BE2C (cell line): ENCODE measurements around the gene KCNS1.

ENCODE experiments used
- DNase-seq: peaks from one replicate; pipeline ENCODE4 v3.0.0-alpha.2; 2020
- H3K27me3 ChIP-seq: fragments of 250-450 bp; sonication (Bioruptor Pico); 2 replicates; pipeline ENCODE4 v1.5.1; 2020; ENCODE audit warnings: mild to moderate bottlenecking
- H3K36me3 ChIP-seq: fragments of 250-450 bp; sonication (Bioruptor Pico); 2 replicates; pipeline ENCODE4 v1.5.1; 2020; ENCODE audit warnings: mild to moderate bottlenecking
- H3K4me1 ChIP-seq: fragments of 250-450 bp; sonication (Bioruptor Pico); 2 replicates; pipeline ENCODE4 v1.5.1; 2020
- H3K4me3 ChIP-seq: 2 replicates; pipeline ENCODE4 v1.5.1; 2011; ENCODE audit warnings: low read depth, low read length
- H3K9me3 ChIP-seq: fragments of 250-450 bp; sonication (Bioruptor Pico); 2 replicates; pipeline ENCODE4 v1.5.1; 2020
- TF ChIP-seq, protein P1 (sequence below): IDR thresholded peaks from 2 replicates; pipeline ENCODE4 v1.5.1; 2012; ENCODE audit warnings: mild to moderate bottlenecking, low read depth, low read length

KCNS1 gene

DNA sequence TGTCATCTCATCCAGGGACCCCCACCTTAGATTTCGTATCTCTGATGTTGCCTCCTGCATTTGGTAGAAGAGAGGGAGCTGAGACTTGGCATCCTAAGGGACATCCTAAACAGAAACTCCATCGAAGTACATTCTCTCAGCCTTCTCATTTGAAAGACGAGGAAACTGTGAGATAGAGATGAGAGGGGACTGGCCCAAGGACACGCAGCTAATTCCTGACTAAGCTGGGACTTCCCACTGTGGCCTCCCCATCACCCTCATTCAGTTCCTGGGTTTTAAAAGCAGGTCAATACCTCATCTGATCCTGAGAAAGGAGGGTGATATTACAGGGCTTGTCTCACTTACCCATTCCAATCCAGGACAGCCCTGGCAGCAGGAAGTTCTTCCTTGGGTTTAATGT is 14.9 kb upstream of the KCNS1 start:
- no peaks in the 10 kb centered on the region for H3K4me1 ChIP-seq
- DNase-seq, result no peak
- H3K36me3 ChIP-seq, result no peaks in the 10 kb centered on the region
- H3K9me3 ChIP-seq, result no peaks in the 10 kb centered on the region
- peaks cover 21% of the 10 kb centered on the region for H3K27me3 ChIP-seq
- H3K4me3 ChIP-seq, result no peak overlapping the region
- TF ChIP-seq, protein P1, sequence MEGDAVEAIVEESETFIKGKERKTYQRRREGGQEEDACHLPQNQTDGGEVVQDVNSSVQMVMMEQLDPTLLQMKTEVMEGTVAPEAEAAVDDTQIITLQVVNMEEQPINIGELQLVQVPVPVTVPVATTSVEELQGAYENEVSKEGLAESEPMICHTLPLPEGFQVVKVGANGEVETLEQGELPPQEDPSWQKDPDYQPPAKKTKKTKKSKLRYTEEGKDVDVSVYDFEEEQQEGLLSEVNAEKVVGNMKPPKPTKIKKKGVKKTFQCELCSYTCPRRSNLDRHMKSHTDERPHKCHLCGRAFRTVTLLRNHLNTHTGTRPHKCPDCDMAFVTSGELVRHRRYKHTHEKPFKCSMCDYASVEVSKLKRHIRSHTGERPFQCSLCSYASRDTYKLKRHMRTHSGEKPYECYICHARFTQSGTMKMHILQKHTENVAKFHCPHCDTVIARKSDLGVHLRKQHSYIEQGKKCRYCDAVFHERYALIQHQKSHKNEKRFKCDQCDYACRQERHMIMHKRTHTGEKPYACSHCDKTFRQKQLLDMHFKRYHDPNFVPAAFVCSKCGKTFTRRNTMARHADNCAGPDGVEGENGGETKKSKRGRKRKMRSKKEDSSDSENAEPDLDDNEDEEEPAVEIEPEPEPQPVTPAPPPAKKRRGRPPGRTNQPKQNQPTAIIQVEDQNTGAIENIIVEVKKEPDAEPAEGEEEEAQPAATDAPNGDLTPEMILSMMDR, result no peak

DNA sequence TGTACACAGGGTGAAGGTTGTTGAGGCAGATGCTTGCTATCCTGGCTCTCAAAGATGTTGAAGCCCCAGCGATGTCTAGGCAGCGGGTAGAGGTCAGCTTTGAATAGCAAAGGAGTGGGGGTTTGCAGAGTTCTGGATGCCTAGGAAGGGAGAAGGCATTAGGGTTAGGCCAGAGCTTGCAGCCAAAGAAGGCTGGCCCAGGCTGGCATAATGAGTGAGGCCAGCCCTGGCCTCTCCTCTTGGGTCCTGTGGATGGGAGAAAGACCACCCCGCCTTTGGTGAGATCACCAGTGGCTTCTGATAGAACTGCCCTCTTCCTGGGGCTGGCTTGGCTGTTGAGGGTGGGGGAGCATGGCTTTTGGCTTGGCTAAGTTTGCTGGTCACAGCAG is 14.5 kb upstream of the KCNS1 start:
- no peaks in the 10 kb centered on the region for H3K4me1 ChIP-seq
- peaks cover 19% of the 10 kb centered on the region for H3K27me3 ChIP-seq
- DNase-seq, result no peak
- TF ChIP-seq, protein P1, result no peak
- no peaks in the 10 kb centered on the region for H3K9me3 ChIP-seq
- no peaks in the 10 kb centered on the region for H3K36me3 ChIP-seq
- H3K4me3 ChIP-seq, result no peak overlapping the region

DNA sequence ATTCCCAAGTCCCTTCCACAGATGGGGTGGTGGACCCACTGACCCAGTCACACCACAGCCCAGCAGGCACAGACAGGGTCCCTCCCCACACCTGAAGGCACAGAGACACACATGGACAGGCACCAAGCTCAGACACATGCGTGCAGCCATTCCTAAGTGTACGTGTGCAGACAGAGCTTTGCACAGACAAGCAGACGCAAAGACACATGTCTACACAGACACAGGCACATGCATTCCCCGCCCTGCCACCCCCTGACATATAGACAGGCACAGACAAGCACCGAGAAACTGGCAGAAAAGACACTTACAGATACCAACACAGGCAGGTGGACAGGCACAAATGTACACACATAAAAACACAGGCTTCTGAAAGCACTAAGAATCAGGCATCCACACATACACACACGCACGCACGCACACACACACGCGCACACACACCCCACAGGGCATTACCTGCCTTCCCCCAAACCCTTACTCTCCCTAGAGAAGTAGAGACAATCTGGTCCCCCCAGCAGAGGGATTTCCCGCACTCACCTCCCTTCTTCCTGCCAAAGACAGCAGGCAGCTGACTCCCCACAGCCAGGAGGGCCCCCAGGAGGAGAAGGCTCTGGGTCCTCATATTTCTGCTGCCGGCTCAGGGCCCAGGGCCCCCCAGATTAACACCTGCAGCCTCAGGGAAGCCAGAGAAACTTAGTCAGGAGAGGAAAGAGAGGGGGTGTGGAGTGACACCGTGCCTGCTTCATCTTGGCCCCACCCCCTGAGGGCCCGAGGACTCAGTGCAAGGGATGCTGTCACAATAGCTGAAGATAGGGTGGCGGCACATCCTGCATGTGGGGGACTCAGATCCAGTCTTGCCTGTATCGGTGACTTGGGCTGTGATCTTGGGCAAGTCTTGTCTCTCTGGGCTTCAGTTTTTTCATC is 13.8 kb upstream of the KCNS1 start, which contains the start of gene WFDC5:
Gene WFDC5 (minus strand): TSS at position 710 of the 921 bp plus-strand sequence. CDS start 91 bp downstream, at position 619.
- no peak for DNase-seq
- no peaks in the 10 kb centered on the region for H3K36me3 ChIP-seq
- H3K9me3 ChIP-seq, result no peaks in the 10 kb centered on the region
- no peaks in the 10 kb centered on the region for H3K4me1 ChIP-seq
- TF ChIP-seq, protein P1, result no peak
- peaks cover 13% of the 10 kb centered on the region for H3K27me3 ChIP-seq
- no peak within 1 kb of the TSS for H3K4me3 ChIP-seq

DNA sequence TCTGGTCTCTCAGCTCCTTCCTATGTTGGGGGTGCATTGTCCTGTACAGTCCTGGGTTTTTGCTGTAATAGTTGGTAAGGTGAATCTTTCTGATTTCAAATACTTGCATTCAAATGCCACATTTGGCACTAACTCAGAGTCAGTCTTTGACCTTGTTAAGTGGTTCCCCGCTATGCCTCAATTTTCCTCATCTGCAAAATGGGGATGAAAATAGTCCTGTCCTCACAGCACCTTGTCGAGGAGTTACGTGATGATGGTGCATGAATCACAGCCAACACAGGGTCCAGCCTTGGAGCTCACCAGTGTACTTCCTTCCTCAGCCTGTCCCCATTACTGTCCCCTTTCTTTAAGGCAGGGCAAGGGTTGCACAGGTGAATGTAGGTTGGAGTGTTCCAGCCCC is 12.9 kb upstream of the KCNS1 start:
- no peak for DNase-seq
- Histone ChIP-seq H3K27me3 (peaks cover 6% of the 10 kb centered on the region), H3K4me3 (no peak overlapping the region), H3K36me3 (no peaks in the 10 kb centered on the region), H3K4me1 (no peaks in the 10 kb centered on the region), H3K9me3 (no peaks in the 10 kb centered on the region)
- TF ChIP-seq, protein P1, result no peak

DNA sequence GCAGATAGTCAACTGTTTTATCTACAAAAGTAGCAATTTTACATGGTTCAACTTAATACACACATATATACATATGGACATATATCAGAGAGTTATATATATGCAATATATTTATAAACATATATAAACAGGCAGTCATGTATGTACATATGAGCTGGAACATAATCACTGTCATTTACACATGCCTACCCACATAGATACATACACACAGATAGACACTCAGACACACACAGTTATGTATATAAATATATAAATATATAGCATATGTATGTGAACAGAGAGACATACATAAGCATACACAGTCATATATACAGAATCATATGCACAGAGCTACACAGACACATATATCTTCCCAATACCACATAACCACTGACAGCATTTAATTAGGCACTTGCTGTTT is 11.8 kb upstream of the KCNS1 start:
- no peaks in the 10 kb centered on the region for H3K36me3 ChIP-seq
- no peak for DNase-seq
- peaks cover 4% of the 10 kb centered on the region; the same call in 1 of the 2 replicates for H3K27me3 ChIP-seq
- no peak overlapping the region for H3K4me3 ChIP-seq
- H3K4me1 ChIP-seq, result no peaks in the 10 kb centered on the region
- TF ChIP-seq, protein P1, result no peak
- no peaks in the 10 kb centered on the region for H3K9me3 ChIP-seq
